Gastroesophageal sphincter (tissue), 4 donors: ENCODE results near the gene ZNF554. TPM values are rescaled to one million over a fixed set of nuclear protein-coding genes. Genes with fewer than 3 reads are reported as not detected.
A peak's percentile ranks its signal among the peaks of the same experiment; 100 is the strongest.

Source experiments
- ATAC-seq: fragments of 150-250 bp; one replicate; pipeline ENCODE4 v1.9.1; 2016; ENCODE audit warnings: mild to moderate bottlenecking, moderate library complexity
- H3K27ac ChIP-seq, 4 donors: fragments of 200-600 bp; sonication (generic) in 3 of 4; 1 replicate in 3 of 4; 2 replicates in 1 of 4; pipeline ENCODE4 v1.5.1; 2016 to 2019
- H3K27me3 ChIP-seq: fragments of 200-600 bp; sonication (generic); one replicate; pipeline ENCODE4 v1.5.1; 2019
- H3K36me3 ChIP-seq, 2 donors: fragments of 200-600 bp; sonication (generic); one replicate each; pipeline ENCODE4 v1.5.1; 2019; ENCODE audit warnings: control low read depth in 1 of 2
- H3K4me1 ChIP-seq, 3 donors: fragments of 200-600 bp; sonication (generic); 1 replicate in 2 of 3; 2 replicates in 1 of 3; pipeline ENCODE4 v1.5.1; 2016 to 2019; ENCODE audit warnings: control low read depth in 2 of 3
- H3K4me3 ChIP-seq, 2 donors: fragments of 200-600 bp; sonication (generic); one replicate each; pipeline ENCODE4 v1.5.1; 2019; ENCODE audit warnings: mild to moderate bottlenecking in 1 of 2, moderate library complexity in 1 of 2
- H3K9me3 ChIP-seq, 3 donors: fragments of 200-600 bp; sonication (generic); one replicate each; pipeline ENCODE4 v1.5.1; 2017 to 2019; ENCODE audit warnings: control low read depth in 2 of 3
- CTCF ChIP-seq, 4 experiments: fragments of 200-600 bp in 2 of 4; fragments of 450-650 bp in 2 of 4; sonication (generic) in 1 of 4; IDR thresholded peaks; one replicate each; pipeline ENCODE4 v1.5.1; 2017 to 2019; ENCODE audit warnings: antibody characterized with exemption in 4 of 4, mild to moderate bottlenecking in 2 of 4, moderate library complexity in 2 of 4
- EP300 ChIP-seq: sonication (generic); formaldehyde crosslinking; IDR thresholded peaks from one replicate; pipeline ENCODE4 v1.6.1; 2017; ENCODE audit warnings: antibody characterized with exemption, mild to moderate bottlenecking
- POLR2A ChIP-seq, 2 donors: fragments of 450-650 bp; IDR thresholded peaks; one replicate each; pipeline ENCODE4 v1.6.1; 2017; ENCODE audit warnings: antibody characterized with exemption in 2 of 2, mild to moderate bottlenecking in 2 of 2, moderate library complexity in 1 of 2
- POLR2AphosphoS5 ChIP-seq: sonication (generic); formaldehyde crosslinking; IDR thresholded peaks from one replicate; pipeline ENCODE4 v1.6.1; 2017; ENCODE audit warnings: antibody characterized with exemption
- WGBS, 2 donors: methylation state at CpG; one replicate each; pipeline ENCODE4 v1.1.5; 2018; ENCODE audit warnings: low coverage in 1 of 2; 5-methylcytosine and 5-hydroxymethylcytosine counted together
- total RNA-seq, 4 donors: library from RNA; depleted of rRNA; stranded (reverse); fragments of >200 nt; gene quantifications; one replicate each; pipeline ENCODE4 v1.1.0, GENCODE V29; 2016

Gene ZNF554
- total RNA-seq, 4 donors from 2014 or later: 3.5 to 7.8 (median 5.5) TPM

- TF ChIP-seq CTCF (IDR thresholded peaks at IDR 0.05): no peak
- no peak for TF ChIP-seq EP300
- no peak for TF ChIP-seq POLR2A (IDR thresholded peaks at IDR 0.05)
- no peak for TF ChIP-seq POLR2AphosphoS5
These were observed 14.7 kb downstream of the ZNF554 start for GRCh38 chr19:2834294-2834871.

GRCh38 chr19:2837430-2837829 is 17.8 kb downstream of the ZNF554 start:
- H3K27me3 ChIP-seq: no peaks in the 10 kb centered on the region
- H3K36me3 ChIP-seq: peaks cover 0 to 59% of the 10 kb centered on the region in 2 donors
- no peak overlapping the region for H3K27ac ChIP-seq
- TF ChIP-seq POLR2AphosphoS5: no peak
- no peak for TF ChIP-seq CTCF (IDR thresholded peaks at IDR 0.05)
- TF ChIP-seq EP300: no peak
- TF ChIP-seq POLR2A (IDR thresholded peaks at IDR 0.05): no peak
- H3K4me1 ChIP-seq: peaks cover 0 to 14% (median 5%) of the 10 kb centered on the region in 3 donors
- H3K4me3 ChIP-seq: no peak overlapping the region
- WGBS, 2 donors: 80% methylated on average over 1 to 4 of the region's 4 CpGs
- peaks cover 0 to 60% (median 0%) of the 10 kb centered on the region in 3 donors for H3K9me3 ChIP-seq
- ATAC-seq: no peak

More at GRCh38 chr19:2834294-2834871, 14.7 kb downstream of the ZNF554 start:
- no peaks in the 10 kb centered on the region for H3K4me1 ChIP-seq
- ATAC-seq: no peak
- peaks cover 0 to 91% (median 0%) of the 10 kb centered on the region in 3 donors for H3K9me3 ChIP-seq
- H3K4me3 ChIP-seq: no peak overlapping the region
- WGBS, 2 donors: 91 to 98% methylated on average over 8 to 11 of the region's 19 CpGs
- no peaks in the 10 kb centered on the region for H3K27me3 ChIP-seq
- no peak overlapping the region for H3K27ac ChIP-seq
- peaks cover 0 to 77% of the 10 kb centered on the region in 2 donors for H3K36me3 ChIP-seq

- H3K4me1 ChIP-seq: peaks cover 0 to 27% (median 9%) of the 10 kb centered on the region in 3 donors
- WGBS, 2 donors: no CpG with 5 or more reads among the region's 106 CpGs
- TF ChIP-seq POLR2A (IDR thresholded peaks at IDR 0.05): peak; percentile 30 to 45
- TF ChIP-seq EP300: no peak
- TF ChIP-seq POLR2AphosphoS5: peak; percentile 66
- TF ChIP-seq CTCF (IDR thresholded peaks at IDR 0.05): peak in 3 of 4 experiments; percentile 62 to 74 (median 67)
- peaks cover 0 to 30% (median 0%) of the 10 kb centered on the region in 3 donors for H3K9me3 ChIP-seq
- H3K27ac ChIP-seq: peak within 1 kb of the TSS; percentile 72 to 94 (median 92)
- peak within 1 kb of the TSS; percentile 62 to 99 for H3K4me3 ChIP-seq
- peaks cover 0 to 36% of the 10 kb centered on the region in 2 donors for H3K36me3 ChIP-seq
- no peaks in the 10 kb centered on the region for H3K27me3 ChIP-seq
- peak; percentile 99 for ATAC-seq
These were observed 21.4 kb downstream of the ZNF554 start, which contains the start of gene ZNF555 for GRCh38 chr19:2840794-2841791. Gene ZNF555, plus strand, starts transcription at chr19:2841475. Its CDS starts 98 bp downstream, at chr19:2841573.

GRCh38 chr19:2841855-2842574 is 22.3 kb downstream of the ZNF554 start:
- no peak for ATAC-seq

More at GRCh38 chr19:2841855-2842574, 22.3 kb downstream of the ZNF554 start:
- Histone ChIP-seq H3K36me3 (peaks cover 0 to 33% of the 10 kb centered on the region in 2 donors), H3K27me3 (no peaks in the 10 kb centered on the region), H3K4me3 (peak overlapping the region; percentile 62 to 99), H3K4me1 (peaks cover 0 to 27% (median 9%) of the 10 kb centered on the region in 3 donors), H3K27ac (peak overlapping the region in 3 of 4 donors; percentile 91 to 94 (median 92)), H3K9me3 (peaks cover 0 to 28% (median 0%) of the 10 kb centered on the region in 3 donors)
- WGBS, 2 donors: 13% methylated on average over 3 to 11 of the region's 62 CpGs
- TF ChIP-seq POLR2A (IDR thresholded peaks at IDR 0.05): no peak
- no peak for TF ChIP-seq CTCF (IDR thresholded peaks at IDR 0.05)
- TF ChIP-seq EP300: no peak
- no peak for TF ChIP-seq POLR2AphosphoS5
